ENCODE measurements around the gene LEPROT. TPM values are rescaled to one million over a fixed set of nuclear protein-coding genes. Genes with fewer than 3 reads are reported as not detected.

LEPROT gene
- total RNA-seq, 1 donor from 2014 or later, result 47.3 TPM

DNA sequence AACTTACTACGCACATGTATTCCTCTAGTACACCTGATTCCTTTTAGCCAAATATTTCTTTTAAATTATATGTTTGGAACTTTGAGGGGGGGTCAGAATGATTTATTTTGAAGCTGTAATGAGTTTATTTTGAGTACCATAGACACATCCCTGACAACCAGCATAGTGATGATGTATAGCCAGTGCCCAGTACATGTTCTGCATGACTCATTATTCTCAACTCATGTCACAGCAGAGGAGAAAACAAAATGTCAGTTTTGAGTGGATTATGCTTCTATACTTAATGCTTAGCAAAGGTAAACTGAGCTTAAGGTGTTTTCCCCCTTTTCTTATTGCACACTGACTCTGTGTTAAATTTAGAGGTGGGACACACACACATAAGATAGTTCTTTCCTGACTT, 22.4 kb upstream of the LEPROT start:
- no peak overlapping the region for H3K4me3 ChIP-seq (ENCODE audit: low read depth, low read length)
- TF ChIP-seq, protein P1, sequence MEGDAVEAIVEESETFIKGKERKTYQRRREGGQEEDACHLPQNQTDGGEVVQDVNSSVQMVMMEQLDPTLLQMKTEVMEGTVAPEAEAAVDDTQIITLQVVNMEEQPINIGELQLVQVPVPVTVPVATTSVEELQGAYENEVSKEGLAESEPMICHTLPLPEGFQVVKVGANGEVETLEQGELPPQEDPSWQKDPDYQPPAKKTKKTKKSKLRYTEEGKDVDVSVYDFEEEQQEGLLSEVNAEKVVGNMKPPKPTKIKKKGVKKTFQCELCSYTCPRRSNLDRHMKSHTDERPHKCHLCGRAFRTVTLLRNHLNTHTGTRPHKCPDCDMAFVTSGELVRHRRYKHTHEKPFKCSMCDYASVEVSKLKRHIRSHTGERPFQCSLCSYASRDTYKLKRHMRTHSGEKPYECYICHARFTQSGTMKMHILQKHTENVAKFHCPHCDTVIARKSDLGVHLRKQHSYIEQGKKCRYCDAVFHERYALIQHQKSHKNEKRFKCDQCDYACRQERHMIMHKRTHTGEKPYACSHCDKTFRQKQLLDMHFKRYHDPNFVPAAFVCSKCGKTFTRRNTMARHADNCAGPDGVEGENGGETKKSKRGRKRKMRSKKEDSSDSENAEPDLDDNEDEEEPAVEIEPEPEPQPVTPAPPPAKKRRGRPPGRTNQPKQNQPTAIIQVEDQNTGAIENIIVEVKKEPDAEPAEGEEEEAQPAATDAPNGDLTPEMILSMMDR (conservative IDR thresholded peaks at IDR 0.05; ENCODE audit: low read depth, low read length), result no peak
- no peak for DNase-seq (ENCODE audit: low read depth)

DNA sequence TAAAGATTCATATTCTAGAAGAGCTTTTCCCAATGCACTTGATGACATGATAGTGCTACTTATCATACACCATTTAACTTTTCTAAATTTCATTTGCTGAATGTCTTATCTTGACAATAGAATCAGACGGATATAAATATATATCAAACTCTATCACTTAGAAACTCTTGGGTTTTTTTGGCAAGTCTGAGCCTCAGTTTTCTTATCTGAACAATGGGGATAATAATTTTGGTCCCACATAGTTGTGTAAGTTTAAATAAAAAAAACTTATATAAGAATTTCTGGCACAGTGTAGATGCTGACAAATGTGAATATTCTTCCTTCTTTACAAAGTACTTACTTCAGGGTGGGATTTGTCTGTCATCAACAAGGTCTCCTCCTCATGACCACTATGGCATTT, 21.5 kb upstream of the LEPROT start:
- TF ChIP-seq, protein P1 (conservative IDR thresholded peaks at IDR 0.05; ENCODE audit: low read depth, low read length), result no peak
- no peak for DNase-seq (ENCODE audit: low read depth)
- no peak overlapping the region for H3K4me3 ChIP-seq (ENCODE audit: low read depth, low read length)

DNA sequence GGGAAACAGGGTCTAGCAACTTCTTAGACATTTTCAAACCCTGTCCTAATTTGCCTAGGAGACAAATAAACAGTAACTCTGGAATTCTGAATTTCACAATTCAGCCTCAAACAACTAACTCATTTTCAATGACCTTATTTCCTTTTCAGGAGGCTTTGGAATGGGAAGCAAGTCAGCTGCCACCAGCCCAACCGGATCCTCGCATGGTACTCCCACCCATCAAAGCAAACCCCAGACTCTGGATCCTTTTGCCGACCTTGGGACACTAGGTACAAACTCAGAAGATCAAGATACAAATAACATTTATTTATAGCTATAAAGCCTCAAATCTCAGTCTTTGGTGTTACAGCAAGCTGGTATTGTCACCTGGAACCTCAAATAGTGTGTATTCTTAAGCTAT, 18.9 kb upstream of the LEPROT start:
- H3K4me3 ChIP-seq (ENCODE audit: low read depth, low read length), result no peak overlapping the region
- DNase-seq (ENCODE audit: low read depth), result no peak
- TF ChIP-seq, protein P1 (conservative IDR thresholded peaks at IDR 0.05; ENCODE audit: low read depth, low read length), result no peak

DNA sequence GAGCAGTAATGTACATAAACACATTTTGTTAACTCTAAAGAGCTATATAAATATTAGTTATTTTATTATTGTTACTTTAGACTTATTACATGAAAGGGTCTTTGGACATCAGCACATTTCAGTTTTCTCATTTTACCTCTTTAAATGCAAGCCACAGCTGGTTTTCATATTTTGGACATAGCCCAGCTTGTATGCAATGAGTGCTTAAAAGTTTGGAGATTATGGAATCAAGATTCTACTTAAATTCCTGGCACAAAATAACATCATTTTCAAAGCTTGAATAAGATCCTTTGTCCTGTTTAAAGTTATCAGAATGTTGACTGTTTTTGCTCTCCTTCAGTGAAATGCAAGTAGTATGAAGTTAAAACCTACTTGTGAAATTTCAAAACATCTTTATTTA, 15.5 kb upstream of the LEPROT start:
- no peak overlapping the region for H3K4me3 ChIP-seq (ENCODE audit: low read depth, low read length)
- DNase-seq (ENCODE audit: low read depth), result no peak
- TF ChIP-seq, protein P1 (conservative IDR thresholded peaks at IDR 0.05; ENCODE audit: low read depth, low read length), result no peak

DNA sequence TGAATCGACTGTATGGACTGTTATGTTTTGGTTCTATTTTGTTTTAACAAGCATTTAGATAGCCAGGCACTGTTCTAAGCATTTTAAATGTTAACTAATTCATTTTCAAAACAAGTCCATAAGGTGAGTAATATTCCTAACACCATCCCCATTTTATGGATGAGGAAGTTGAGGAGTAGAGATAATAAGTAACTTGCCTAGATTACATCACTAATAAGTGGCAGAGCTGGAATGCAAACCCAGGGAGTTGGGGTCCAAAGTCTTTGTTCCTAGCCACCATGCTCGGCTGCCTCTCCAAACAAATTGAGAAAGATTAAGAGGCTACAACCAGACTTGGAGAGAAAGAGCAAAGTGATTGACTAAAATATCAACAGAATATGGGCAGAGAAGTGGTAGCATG, 12.6 kb upstream of the LEPROT start:
- TF ChIP-seq, protein P1 (conservative IDR thresholded peaks at IDR 0.05; ENCODE audit: low read depth, low read length), result no peak
- H3K4me3 ChIP-seq (ENCODE audit: low read depth, low read length), result no peak overlapping the region
- DNase-seq (ENCODE audit: low read depth), result no peak

DNA sequence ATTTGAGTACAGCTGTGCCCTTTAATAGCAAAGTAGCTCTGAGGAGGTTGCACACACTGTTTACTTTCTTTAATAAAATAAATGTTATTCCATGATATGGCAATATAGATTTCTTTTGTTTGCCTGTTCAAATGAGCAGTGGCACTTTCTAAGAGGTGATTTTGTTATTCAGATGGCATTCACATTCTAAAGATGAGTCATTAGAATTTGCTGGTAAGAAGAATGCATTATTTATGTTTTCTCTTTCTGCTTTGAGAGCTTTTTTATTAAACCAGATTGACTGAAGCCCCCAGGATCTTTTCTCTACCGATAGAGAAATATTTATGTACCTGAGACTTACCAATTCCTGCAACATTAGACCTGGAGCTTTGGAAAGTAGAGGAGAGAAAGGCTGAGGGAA, 11.2 kb upstream of the LEPROT start:
- TF ChIP-seq, protein P1 (conservative IDR thresholded peaks at IDR 0.05; ENCODE audit: low read depth, low read length), result no peak
- no peak overlapping the region for H3K4me3 ChIP-seq (ENCODE audit: low read depth, low read length)
- DNase-seq (ENCODE audit: low read depth), result no peak

DNA sequence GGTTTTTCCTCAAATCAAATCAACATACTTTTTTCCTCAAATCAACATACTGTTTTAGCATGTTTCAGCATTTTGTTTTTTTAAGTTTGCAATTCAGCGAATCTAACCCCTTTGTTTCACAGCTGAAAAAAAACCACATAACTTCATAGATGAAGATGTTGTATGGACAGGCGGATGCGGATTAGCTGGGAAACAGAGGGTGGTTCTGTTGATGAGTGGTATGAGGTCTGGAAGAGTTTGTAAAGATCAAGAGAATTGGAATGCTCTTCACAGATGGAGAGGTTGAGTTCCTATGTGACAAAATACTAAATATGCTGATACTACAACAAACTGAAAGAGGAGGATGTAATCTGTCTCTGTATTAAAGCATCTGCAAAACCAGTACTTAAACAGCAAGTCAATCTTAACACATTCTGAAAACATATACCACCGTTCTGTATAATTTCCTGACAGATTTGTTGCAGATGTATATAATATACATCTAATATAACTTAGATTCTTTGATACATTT, 10.6 kb upstream of the LEPROT start:
- no peak for DNase-seq (ENCODE audit: low read depth)
- TF ChIP-seq, protein P1 (conservative IDR thresholded peaks at IDR 0.05; ENCODE audit: low read depth, low read length), result no peak
- H3K4me3 ChIP-seq (ENCODE audit: low read depth, low read length), result no peak overlapping the region

Data from epithelial cell of proximal tubule (primary cell).